Activated CD4-positive, CD25-positive, alpha-beta regulatory T cell treated with anti-CD3 and anti-CD28 coated beads, Interleukin-2, amount 50 U/mL, for 16 hours (primary cell): Measurements from ENCODE around the gene HOXA11.

Experiments
- DNase-seq: peaks from one replicate; pipeline ENCODE4 v3.0.0-alpha.2; 2020; ENCODE audit warnings: low read depth, low spot score

Gene HOXA11

DNA sequence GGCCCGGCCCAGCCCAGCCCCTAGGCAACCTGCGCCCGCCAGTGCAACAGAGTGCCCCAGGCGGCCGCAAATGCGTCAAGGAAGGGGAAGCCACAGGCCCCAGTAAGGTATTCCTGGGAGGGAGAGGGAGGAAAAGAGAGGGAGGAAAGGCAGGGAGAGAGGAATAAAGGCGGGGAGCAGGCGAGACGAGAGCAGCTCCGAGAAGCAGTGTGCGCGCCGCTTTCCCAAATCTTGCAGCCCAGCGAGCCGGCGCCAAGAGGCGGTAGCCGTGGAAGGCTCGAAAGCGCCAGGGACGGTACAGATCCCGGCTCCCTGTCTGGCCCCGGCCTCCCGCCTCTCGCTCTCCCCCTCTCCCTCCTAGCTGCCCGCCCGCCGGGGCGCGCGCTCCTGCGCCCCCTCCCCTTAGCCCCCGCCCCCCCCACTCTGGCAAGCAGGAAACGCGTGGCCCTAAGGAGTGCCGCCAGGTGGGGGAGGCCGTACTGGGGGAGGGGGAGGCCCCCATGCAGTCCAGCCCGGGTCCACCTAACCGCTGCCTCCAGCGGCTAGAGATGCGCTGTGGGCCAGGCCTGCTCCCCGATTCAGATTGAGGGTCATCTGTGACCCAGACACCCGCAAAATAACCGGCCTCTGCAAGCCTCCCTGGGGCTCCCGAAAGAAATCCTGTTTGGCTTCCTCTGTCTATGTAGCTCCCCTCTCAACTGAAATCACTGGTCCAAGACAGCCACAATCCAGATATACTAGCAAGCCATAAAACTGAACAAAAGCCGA lies 15.2 kb downstream of the HOXA11 start:
- no peak for DNase-seq

DNA sequence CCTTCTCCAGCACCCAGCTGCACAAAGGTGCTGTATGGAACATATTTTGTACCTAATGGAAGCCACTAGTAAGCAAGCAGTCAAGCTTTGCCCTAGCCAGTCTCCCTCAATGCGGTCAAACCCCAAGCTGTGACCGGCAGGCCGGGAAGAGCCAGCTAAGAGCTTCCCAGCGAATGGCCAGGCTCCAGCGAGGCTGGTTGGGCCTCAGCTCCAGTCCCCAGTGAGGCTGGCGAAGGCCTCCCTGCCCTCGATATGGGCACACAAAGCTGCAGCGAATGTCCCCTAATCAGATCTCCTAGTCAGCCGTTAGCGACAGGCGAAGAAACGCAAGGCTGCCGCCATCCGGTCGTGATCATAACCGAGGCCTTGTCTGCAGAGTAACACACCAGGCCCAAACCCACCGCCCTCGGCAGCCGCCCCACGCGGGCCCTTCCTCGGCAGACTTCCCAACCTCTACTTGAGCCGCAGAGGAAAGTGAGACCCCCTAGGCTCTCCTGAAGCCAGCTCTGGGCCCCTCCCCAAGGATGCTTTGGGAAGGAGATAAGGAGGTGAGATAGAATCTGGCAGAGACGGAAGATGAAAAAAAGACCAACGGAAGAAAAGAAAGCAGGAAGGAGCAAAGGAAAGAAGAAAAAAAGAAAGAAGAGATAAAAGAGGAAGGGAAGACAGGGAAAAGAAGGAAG lies 16.6 kb downstream of the HOXA11 start:
- no peak for DNase-seq

DNA sequence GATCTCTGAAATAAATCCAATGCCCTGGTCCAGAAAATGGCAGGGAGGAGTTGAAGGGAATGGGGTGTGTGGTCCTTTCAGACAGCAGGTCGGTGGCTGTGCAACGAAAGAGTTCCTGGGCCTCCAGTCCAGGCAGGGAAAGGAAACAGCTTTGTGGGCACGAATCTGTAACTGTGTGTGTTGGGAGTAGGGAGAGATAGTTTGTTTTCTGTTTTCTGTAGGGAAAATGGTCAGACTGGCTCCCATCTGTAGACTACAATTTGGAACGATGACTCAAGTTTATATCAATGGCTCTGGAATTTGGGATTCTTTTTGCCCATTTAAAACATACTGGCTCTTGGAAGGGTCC lies 17.1 kb downstream of the HOXA11 start:
- no peak for DNase-seq

DNA sequence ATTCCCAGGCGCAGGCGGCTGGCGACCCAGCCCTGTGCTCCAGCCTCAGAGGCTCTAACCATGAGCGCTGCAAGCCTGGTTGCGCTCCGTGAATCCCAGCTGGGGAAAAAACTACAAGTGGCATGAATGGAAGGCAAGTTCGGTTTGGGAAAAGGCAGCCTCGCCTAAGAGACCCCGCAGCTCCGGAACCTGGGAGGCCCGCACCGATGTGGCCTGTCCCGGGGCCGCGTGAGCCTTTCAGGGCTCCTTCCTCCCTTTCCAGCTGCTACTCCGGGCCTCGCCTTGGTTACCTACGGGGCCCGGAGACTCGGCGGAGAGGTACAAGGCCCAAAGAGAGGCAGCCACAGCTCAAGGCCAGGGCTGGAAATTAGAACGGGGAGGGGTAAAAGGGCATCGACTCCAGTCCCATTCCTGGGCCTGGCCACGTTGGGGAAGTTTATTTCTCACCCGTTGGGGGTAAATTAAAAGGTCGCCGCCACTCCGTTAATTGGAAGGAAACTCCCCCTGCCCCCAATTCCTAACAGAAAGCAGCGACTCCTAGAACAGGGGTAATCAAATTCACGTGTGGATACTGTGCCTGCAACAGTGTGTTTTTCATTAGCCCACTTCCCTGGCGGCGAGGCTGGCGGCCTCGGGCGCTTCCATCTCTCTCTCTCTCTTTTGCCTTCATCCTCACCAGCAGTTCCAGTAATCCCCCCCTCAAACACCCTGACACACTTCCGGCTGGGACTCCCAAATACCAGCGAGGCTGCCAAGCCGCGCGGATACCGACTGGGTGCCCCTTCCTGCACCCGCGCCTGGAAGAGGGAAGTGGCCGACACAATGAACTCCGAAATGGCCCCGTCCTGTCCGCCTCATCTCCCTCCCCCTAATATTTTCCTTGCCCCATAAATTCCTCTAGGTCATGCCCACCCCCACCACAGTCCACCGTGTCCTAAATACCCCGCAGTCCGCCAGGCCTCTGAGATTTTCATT lies 18.2 kb downstream of the HOXA11 start:
- no peak for DNase-seq

DNA sequence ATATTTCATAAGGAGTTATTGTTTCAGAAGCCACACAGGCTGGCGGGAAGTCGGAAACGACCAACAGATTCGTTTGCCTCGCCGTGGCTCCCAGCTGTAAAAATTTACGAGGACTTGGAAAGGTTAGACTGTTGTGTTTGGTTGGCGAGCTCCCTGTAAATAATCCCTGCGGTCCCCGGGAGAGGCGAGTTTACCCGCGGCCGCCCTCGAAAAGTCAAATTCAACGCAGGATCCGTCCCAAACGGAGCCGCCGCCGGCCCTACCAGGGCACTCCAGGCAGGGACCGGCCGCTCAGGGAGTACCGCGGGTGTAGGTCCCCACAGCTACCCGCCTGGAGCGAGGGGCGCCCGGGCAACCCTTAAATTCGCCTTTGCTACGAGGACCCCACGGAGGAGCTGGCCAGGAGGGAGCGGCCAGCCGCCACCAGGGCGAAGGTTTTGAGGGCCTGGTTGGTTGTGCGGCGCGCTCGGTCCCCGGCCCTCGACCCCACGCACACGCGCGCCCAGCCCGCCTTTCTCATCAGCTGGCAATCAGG lies 19.0 kb downstream of the HOXA11 start:
- DNase-seq, result no peak

DNA sequence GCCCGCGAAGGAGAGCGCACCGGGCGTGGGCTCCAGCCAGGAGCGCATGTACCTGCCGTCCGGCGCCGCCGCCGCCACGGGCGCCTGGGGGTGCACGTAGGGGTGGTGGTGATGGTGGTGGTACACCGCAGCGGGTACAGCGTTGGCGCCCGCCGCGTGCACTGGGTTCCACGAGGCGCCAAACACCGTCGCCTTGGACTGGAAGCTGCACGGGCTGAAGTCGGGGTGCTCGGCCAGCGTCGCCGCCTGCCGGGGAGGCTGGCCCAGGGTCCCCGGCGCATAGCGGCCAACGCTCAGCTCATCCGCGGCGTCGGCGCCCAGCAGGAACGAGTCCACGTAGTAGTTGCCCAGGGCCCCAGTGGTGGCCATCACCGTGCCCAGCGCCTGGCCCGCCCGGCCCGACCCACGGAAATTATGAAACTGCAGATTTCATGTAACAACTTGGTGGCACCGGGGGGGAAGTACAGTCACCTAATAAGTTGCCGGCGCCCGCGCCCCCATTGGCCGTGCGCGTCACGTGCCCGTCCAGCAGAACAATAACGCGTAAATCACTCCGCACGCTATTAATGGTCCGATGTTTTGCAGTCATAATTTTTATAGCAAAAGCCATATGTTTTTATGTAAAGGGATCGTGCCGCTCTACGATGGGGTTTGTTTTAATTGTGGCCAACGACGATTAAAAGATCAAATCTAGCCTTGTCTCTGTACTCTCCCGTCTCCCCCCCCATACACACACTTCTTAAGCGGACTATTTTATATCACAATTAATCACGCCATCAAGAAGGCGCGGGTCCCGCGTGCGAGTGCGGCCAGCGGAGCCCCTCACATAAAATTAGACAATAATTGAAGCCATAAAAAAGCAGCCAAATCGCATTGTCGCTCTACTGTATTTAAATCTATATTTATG lies 19.7 kb downstream of the HOXA11 start, which contains the start of gene HOXA9:
HOXA9 (minus strand) TSS at position 449 of the 907 bp plus-strand sequence; CDS start at position 369, 80 bp downstream.
- no peak for DNase-seq

DNA sequence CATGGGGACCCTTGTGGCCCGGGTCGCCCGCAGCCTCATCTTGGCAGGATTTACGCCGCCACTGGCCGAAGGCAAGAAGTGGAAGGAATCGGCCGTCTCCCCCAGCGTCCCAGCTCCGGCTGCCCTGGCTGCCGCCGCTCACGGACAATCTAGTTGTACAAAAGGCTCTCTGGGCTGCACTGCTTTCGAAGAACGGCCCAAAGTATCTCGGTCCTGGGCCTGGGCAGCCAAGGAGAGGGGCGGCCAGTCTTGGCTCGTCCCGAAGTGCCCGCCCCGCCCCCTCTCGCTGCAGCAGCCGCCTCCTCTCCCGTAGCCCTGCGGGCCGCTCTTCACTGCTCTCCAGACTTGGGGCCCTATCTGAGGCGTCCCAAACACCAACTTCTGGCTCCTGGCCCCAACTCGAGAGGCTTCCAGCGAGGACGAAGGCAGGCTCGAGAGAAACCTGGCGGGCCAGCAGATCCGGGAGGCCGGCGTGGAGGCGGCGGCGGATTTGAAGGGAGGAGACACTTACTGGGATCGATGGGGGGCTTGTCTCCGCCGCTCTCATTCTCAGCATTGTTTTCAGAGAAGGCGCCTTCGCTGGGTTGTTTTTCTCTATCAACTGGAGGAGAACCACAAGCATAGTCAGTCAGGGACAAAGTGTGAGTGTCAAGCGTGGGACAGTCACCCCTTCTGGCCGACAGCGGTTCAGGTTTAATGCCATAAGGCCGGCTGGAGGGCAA lies 20.5 kb downstream of the HOXA11 start:
- DNase-seq, result no peak

DNA sequence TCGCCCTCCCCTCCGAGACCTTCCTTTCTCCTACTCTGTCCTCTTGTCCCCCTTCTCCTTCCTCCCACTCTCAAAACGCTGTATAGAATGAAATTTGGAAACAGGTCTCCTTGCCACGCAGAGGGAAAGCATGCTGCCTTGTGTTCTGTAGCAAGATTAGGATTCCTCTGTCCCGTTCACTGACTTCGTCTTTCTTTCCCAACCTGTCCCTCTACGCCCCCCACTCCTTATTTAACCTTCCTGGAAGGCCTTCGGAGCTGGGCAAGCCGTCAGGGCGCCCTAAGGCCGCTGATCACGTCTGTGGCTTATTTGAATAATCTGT lies 21.0 kb downstream of the HOXA11 start:
- DNase-seq, result no peak

DNA sequence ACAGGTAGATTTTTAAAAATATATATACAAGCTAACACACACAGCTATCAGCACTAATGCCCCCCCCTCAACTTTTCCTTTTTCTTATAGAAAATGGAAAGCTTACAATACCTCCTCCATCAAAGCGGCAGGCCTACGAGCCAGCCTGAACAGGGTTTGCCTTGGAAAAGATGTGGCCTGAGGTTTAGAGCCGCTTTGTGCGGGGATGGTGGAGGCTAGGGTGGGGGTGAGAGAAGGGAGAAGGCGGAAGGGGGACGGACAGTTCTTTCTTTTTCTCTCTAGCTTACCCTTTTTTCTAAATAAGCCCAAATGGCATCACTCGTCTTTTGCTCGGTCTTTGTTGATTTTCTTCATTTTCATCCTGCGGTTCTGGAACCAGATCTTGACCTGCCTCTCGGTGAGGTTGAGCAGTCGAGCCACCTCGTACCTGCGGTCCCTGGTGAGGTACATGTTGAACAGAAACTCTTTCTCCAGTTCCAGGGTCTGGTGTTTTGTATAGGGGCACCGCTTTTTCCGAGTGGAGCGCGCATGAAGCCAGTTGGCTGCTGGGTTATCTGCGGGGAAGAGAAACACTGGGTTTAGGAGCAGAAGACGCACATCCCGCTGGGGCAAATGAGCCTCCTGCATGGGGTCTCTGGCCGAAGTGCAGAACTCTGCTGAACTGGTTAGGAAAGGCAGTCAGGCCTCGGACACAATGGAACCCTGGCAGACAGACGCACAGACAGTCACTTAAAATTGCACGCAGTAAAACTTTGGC lies 21.6 kb downstream of the HOXA11 start:
- DNase-seq, result no peak

DNA sequence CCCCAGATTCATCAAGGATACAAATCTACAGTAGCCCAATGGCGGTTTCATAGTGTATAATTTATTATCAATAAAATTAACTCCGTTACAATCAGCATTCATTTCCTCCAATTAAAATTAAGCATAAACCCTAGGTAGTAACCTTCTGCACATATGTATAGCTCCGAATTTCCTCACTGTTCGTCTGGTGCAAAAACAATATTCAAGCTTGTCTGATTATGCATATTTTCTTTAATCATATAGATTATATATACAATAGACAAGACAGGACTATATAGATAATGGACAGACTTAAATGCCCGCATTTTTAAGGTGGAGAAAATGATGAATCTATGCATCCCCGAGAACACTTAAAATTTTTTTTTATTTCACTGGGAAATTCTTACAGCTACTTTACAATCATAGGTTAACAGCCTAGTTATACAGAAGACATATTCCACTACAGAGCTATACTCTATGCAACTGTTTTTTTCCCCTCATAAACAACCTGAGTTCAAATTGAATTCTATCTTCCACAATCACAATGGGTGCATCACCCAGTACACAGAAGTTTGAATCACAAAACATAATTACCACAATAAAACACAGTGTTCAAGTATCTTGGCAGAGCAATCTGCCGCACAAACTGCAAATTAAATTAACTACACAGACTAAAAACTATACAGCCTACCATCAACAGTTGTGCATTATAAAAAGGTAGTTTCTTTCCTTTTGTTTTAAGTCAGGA lies 22.3 kb downstream of the HOXA11 start:
- DNase-seq, result no peak

DNA sequence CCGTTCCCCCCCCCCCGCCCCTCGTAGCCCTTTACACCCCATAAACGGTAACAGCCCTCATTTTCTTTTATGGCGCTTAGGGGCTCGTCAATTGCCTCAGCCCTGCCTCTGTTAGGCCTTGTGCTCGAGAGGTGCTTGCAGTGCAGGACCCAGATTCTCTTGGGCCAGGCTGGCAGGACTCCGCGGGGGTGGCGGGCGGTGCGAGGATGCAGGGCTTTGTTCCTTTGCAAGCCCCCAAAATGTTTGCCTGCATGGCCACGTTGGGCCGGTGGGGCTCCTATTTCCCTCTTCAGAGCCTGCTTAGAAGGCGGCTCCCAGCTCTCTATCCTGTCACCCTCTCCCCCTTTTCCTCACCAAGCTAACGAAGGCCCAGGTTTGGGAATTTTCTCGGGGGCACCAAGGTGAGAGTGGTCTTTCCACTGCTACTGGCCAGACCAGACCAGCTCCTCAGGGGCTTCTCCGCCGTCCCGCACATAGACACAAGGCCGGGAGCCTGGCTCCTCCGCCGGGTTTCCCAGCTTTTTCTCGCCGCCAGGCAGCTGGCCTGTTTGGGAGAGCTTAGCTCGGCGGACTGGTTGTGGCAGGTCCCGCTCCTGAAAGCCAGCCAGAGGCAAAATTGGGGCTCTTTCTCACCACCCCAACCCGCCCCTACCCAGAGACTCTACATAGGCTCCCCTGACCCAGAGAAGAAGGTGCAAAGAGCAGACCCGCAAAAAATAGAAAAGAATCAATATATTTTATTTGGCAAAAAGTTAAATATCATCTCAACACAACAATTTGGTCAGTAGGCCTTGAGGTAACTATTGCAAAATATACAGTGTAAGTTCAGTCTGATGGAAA lies 23.1 kb downstream of the HOXA11 start:
- no peak for DNase-seq

DNA sequence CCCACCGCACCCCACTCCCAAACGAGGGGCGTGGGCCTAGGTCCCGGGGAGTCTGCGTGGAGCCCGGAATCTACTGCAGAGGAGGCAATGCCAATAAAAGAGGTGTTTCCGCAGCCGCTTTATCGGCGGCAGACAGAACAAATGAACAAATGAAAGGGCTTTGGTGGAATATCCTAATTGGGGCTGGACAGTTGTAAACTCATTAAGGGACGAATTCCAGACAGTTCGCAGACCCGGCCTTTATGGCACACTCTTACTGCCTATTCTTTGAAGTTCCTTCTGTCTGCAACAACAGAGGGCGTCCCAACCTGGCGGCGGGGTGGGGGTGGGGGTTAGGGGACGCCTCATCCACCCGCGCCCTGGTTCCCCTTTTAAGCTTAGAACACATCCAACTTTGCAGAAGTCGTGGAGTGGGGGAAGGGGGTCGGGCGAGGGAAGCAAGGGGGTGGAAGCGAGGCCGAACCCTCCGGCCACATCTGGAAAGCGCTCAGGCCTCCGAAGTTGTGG lies 23.8 kb downstream of the HOXA11 start:
- DNase-seq, result no peak

DNA sequence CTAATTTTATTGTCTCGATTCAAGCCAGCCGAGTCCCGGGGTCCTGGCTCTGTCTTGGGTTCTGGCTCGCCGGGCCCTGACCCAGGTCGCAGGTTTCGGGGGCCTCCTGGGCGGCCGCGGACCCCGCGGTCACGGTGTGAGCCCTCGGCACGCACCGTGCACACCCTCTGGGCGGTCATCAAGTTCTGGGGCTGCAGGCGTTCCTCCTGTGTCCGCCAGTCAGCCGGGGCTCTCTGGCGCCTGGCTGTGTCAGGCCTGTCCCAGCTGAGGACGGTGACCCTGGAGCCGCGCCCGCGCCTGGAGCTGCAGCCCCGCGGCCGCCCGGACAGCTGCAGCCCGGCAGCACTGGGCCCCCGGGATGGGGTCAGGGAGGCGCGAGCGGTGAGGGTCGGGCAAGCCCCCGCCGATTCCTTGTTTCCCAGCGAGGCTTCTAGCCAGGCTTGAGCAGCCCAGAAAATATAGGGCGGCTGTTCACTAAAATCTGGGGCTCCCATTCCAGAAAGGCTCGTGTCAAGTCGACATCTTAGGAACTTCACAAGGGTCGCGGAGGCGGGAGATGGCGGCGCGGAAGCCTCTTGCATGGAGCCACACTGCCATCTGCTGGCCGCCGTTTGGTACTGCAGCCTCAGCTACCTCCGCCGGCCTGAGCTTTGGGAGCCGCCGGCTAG lies 24.4 kb downstream of the HOXA11 start:
- peak; percentile 64 for DNase-seq

DNA sequence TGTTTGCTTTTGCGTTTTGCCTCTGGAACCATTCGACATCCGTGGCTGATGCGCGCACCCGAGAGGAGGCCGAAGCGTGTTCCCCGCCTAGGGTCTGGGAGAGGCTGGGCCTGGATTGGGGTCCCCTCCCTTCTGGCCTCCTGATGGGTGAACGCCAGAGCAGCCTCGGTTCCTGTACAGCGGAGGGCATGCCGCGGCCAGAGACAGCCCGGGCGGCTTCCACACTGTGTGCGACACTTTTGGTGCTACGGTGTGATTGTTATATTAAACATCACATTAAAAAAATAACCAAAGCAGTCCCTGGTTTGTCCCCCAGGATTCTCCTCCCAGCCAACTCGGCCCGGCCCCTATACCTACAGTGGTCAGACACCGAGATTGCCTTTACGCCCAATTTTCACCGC lies 24.9 kb downstream of the HOXA11 start:
- no peak for DNase-seq

DNA sequence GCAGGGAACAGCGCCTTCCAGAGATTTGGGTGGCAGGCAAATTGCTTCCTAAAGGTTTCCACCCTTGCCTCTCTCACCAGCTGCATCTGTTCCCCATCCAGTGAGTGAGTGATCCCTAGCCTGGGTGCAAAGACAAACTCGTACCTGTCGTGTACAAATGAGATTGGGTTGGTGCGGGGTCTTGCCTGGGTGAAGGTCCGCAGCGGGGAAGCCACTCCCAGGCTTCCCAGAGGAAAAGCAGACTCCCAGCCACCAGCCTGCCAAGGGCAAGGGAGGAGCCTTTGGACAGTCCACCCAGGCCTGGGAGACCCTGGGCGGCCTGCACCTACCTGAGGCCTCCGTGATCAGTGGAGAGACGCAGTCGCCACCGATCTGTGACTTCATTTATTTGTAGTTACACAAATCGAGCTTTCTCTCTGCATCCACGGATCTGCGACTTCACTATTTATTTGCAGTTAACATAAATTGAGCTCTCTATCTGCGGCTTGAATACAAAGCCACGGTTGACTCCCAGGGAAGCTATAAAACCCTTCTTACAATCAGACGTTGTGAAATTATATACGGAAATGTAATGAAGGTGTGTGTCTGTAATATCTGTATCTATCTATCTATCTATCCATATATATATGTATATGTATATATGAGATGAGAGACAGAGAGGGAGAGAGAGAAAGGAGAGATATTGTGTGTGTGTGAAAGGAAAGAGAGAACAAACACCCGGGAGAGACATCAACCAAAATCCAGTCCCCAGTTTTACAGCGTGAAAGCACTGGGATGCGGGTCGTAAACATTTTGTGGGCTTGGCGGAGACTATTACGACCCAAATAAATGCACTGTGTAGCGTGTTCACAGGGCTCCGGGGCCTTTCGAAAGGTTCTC lies 25.5 kb downstream of the HOXA11 start:
- DNase-seq, result no peak
